GM12878 (cell line): ENCODE data around the gene TSPAN11. TPM values are rescaled to one million over a fixed set of nuclear protein-coding genes. Genes with fewer than 3 reads are reported as not detected.

Source experiments
- ATAC-seq: fragments of 200-7000 bp; cut with Tn5 transposase; 3 replicates; pipeline ENCODE4 v1.9.1; 2020; ENCODE audit warnings: mild to moderate bottlenecking, moderate library complexity
- BruUV-seq: library from RNA; stranded (reverse); fragments of 400-500 nt; replicated peaks from 2 replicates; lab custom pipeline; 2021; lab: Mats Ljungman, UMichigan
- CTCF ChIA-PET: fragments of 300-600 bp; sonication (Branson Sonifier 250); formaldehyde crosslinking; extraction: SDS; loops from one replicate; lab custom pipeline; 2021; ENCODE audit warnings: inconsistent platforms; lab: Yijun Ruan, JAX
- POLR2A ChIA-PET: fragments of 350-600 bp; formaldehyde crosslinking; extraction: SDS; loops from one replicate; lab custom pipeline; 2021; ENCODE audit warnings: inconsistent platforms; lab: Charles Lee
- RAD21 ChIA-PET: fragments of 300-600 bp; sonication (Branson Sonifier 250); formaldehyde crosslinking; loops from one replicate; lab custom pipeline; 2023; ENCODE audit warnings: antibody characterized with exemption; ENCODE audit not compliant: unreplicated experiment; lab: Charles Lee
- SMC1A ChIA-PET: fragments of 300-600 bp; sonication (Branson Sonifier 250); formaldehyde crosslinking; loops from one replicate; lab custom pipeline; 2023; ENCODE audit not compliant: unreplicated experiment, uncharacterized antibody; lab: Charles Lee
- DNase-seq: peaks from one replicate; pipeline ENCODE4 v3.0.0-alpha.2; 2011; ENCODE audit warnings: low read depth, low spot score
- FAIRE-seq: peaks from 3 replicates; lab custom pipeline; 2011; peaks lifted over from hg19 to GRCh38; lab: Jason Lieb, UNC
- H2AFZ ChIP-seq: 2 replicates; pipeline ENCODE4 v1.6.0; 2011; ENCODE audit warnings: low read depth, low read length, control low read depth; ENCODE audit not compliant: control insufficient read depth
- H3K27ac ChIP-seq: 2 replicates; pipeline ENCODE4 v1.5.1; 2011; ENCODE audit warnings: control low read depth; ENCODE audit not compliant: control insufficient read depth, insufficient read depth
- H3K27me3 ChIP-seq, 2 experiments: replicated peaks in 1 of 2; 2 replicates each; pipeline versions ENCODE4 v1.6.0 to v1.6.1; 2011; ENCODE audit warnings: low read length in 1 of 2; ENCODE audit not compliant: control insufficient read depth in 2 of 2, insufficient read depth in 2 of 2
- H3K36me3 ChIP-seq, 2 experiments: 2 replicates each; pipeline ENCODE4 v1.5.1; 2011; ENCODE audit warnings: low read length in 1 of 2; ENCODE audit not compliant: control insufficient read depth in 2 of 2, insufficient read depth in 2 of 2
- H3K4me1 ChIP-seq: 2 replicates; pipeline ENCODE4 v1.6.1; 2011; ENCODE audit warnings: mild to moderate bottlenecking, low read length, moderate library complexity, mixed read lengths; ENCODE audit not compliant: control insufficient read depth, insufficient read depth
- H3K4me2 ChIP-seq: 2 replicates; pipeline ENCODE4 v1.6.0; 2011; ENCODE audit warnings: control low read depth; ENCODE audit not compliant: control insufficient read depth, insufficient read depth
- H3K4me3 ChIP-seq: fragments of 200-600 bp; sonication (generic); 2 replicates; pipeline ENCODE4 v1.5.1; 2016
- H3K79me2 ChIP-seq: 2 replicates; pipeline ENCODE4 v1.6.0; 2011; ENCODE audit warnings: low read length; ENCODE audit not compliant: control insufficient read depth, insufficient read depth
- H3K9ac ChIP-seq: 2 replicates; pipeline ENCODE4 v1.8.0; 2011; ENCODE audit warnings: low read length, control low read depth, mixed read lengths; ENCODE audit not compliant: control insufficient read depth, insufficient read depth
- H3K9me3 ChIP-seq: replicated peaks from 3 replicates; pipeline ENCODE4 v1.5.1; 2011; ENCODE audit warnings: mild to moderate bottlenecking, low read length; ENCODE audit not compliant: control insufficient read depth, insufficient read depth
- H4K20me1 ChIP-seq: 2 replicates; pipeline ENCODE4 v1.6.0; 2011; ENCODE audit not compliant: control insufficient read depth, insufficient read depth
- ATF7 ChIP-seq: fragments of 450-650 bp; IDR thresholded peaks from 2 replicates; pipeline ENCODE4 v1.6.1; 2016; ENCODE audit warnings: low read depth, mild to moderate bottlenecking
- CHD2 ChIP-seq: IDR thresholded peaks from 2 replicates; pipeline ENCODE4 v1.6.1; 2011; ENCODE audit warnings: low read depth, low read length, improper control_type of control experiment, borderline replicate concordance
- FOXM1 ChIP-seq: IDR thresholded peaks from 2 replicates; pipeline ENCODE4 v1.6.1; 2012; ENCODE audit warnings: low read depth, mild to moderate bottlenecking, inconsistent platforms, low read length, moderate library complexity
- MTA3 ChIP-seq: IDR thresholded peaks from 2 replicates; pipeline ENCODE4 v1.6.1; 2012; ENCODE audit warnings: low read length, inconsistent platforms, borderline replicate concordance
- POLR2AphosphoS5 ChIP-seq: IDR thresholded peaks from 2 replicates; pipeline ENCODE4 v1.6.1; 2011; ENCODE audit warnings: mild to moderate bottlenecking, low read length, inconsistent platforms
- RFX5 ChIP-seq: IDR thresholded peaks from 2 replicates; pipeline ENCODE4 v1.6.1; 2011; ENCODE audit warnings: low read depth, low read length, improper control_type of control experiment
- SMAD1 ChIP-seq: fragments of 450-650 bp; IDR thresholded peaks from 2 replicates; pipeline ENCODE4 v1.6.1; 2018; ENCODE audit warnings: mild to moderate bottlenecking, low read depth; ENCODE audit not compliant: partially characterized antibody
- SP1 ChIP-seq: IDR thresholded peaks from one replicate; pipeline ENCODE4 v1.6.1; 2011; ENCODE audit warnings: low read depth, low read length
- TCF12 ChIP-seq: IDR thresholded peaks from 2 replicates; pipeline ENCODE4 v1.6.1; 2011; ENCODE audit warnings: low read depth, mild to moderate bottlenecking, low read length
- ZSCAN29 ChIP-seq: fragments of 450-650 bp; IDR thresholded peaks from 2 replicates; pipeline ENCODE4 v1.6.1; 2017; ENCODE audit warnings: mild to moderate bottlenecking, moderate library complexity
- WGBS: methylation state at CpG from one replicate; pipeline ENCODE4 v1.1.6; 2016; ENCODE audit warnings: low lambda C conversion rate; ENCODE audit not compliant: insufficient replicate concordance, insufficient coverage; ENCODE audit errors: missing lambda C conversion rate; 5-methylcytosine and 5-hydroxymethylcytosine counted together
- in situ Hi-C: fragments of 300-500 bp; cut with MboI; formaldehyde crosslinking; loops from 9 replicates; pipeline ENCODE4 v1.14.3; 2018; ENCODE audit warnings: mixed read lengths
- intact Hi-C: fragments of 100-400 bp; cut with micrococcal nuclease; formaldehyde crosslinking; loops from one replicate; pipeline ENCODE4 v1.14.2; 2022; ENCODE audit not compliant: unreplicated experiment
- polyA plus RNA-seq, 11 experiments: library from polyadenylated mRNA; depleted of rRNA in 4 of 11; unstranded in 6 of 11; stranded (reverse) in 5 of 11; fragments of >200 nt; fragmentation: Nextera tagmentation in 4 of 11; fragmentation: Illumina TruSeq in 1 of 11; extraction: Ambion mirVana in 4 of 11; extraction: Trizol in 1 of 11; gene quantifications; 1 replicate in 1 of 11; 2 replicates in 10 of 11; pipeline versions ENCODE4 v1.2.1 to v1.2.3, GENCODE V29; 2011 to 2016; ENCODE audit warnings: inconsistent platforms in 2 of 11, missing spikeins in 2 of 11, low read depth in 1 of 11
- total RNA-seq, 4 experiments: library from RNA; depleted of rRNA in 3 of 4; stranded (reverse); fragments of >200 nt in 3 of 4; fragmentation: Illumina TruSeq in 1 of 4; extraction: Trizol in 1 of 4; gene quantifications; 2 replicates each; pipeline versions ENCODE4 v1.2.1 to v1.2.3, GENCODE V29; 2013 to 2021
- TF ChIP-seq, protein P1 (sequence below): IDR thresholded peaks from 2 replicates; pipeline ENCODE4 v1.6.1; 2012; ENCODE audit warnings: low read depth, low read length, improper control_type of control experiment
- TF ChIP-seq, protein P2 (sequence below): fragments of 450-650 bp; IDR thresholded peaks from 2 replicates; pipeline ENCODE4 v1.6.1; 2018; ENCODE audit warnings: mild to moderate bottlenecking, low read depth, moderate library complexity; ENCODE audit not compliant: partially characterized antibody
- TF ChIP-seq, protein P3 (sequence below): IDR thresholded peaks from 2 replicates; pipeline ENCODE4 v1.6.1; 2012; ENCODE audit warnings: mild to moderate bottlenecking, low read depth, low read length

Gene TSPAN11
- total and polyA plus RNA-seq, 10 of the 15 experiments (the other 5 are each of a cell fraction or from before 2014, with no cell fraction given), result under 0.01 to 0.27 (median 0.04) TPM; not detected in 6

DNA sequence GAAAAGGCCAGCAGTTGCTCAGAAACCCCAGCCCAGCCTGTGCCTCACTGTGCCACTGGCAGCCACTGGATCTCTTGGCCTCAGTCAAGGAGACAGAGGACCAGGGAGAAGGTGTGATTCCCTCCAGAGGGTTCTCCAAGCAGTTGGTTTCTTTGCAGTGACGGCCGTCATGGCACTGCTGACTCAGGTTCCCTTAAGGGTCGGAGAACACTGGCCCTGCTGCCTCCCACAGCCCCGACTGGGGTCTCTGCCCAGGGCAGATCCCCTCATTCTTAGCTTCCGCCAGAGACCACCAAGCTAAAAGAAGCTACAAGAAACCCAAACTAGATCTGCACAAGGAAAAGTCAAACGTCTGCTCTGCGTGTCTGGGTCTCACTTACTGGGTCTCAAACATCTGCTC, 16.4 kb downstream of the TSPAN11 start:
- H3K9ac ChIP-seq, result no peak overlapping the region
- H3K4me2 ChIP-seq, result no peak overlapping the region
- H3K36me3 ChIP-seq, result no peaks in the 10 kb centered on the region
- H2AFZ ChIP-seq, result no peak overlapping the region
- 28% methylated on average over 7 of the region's 7 CpGs for WGBS
- TF ChIP-seq RFX5 (no peak), SMAD1 (no peak), SP1 (no peak), ZSCAN29 (no peak), MTA3 (no peak), ATF7 (no peak), CHD2 (no peak), TCF12 (no peak), POLR2AphosphoS5 (no peak), FOXM1 (no peak)
- TF ChIP-seq, protein P1, sequence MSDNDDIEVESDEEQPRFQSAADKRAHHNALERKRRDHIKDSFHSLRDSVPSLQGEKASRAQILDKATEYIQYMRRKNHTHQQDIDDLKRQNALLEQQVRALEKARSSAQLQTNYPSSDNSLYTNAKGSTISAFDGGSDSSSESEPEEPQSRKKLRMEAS, result no peak
- TF ChIP-seq, protein P2, sequence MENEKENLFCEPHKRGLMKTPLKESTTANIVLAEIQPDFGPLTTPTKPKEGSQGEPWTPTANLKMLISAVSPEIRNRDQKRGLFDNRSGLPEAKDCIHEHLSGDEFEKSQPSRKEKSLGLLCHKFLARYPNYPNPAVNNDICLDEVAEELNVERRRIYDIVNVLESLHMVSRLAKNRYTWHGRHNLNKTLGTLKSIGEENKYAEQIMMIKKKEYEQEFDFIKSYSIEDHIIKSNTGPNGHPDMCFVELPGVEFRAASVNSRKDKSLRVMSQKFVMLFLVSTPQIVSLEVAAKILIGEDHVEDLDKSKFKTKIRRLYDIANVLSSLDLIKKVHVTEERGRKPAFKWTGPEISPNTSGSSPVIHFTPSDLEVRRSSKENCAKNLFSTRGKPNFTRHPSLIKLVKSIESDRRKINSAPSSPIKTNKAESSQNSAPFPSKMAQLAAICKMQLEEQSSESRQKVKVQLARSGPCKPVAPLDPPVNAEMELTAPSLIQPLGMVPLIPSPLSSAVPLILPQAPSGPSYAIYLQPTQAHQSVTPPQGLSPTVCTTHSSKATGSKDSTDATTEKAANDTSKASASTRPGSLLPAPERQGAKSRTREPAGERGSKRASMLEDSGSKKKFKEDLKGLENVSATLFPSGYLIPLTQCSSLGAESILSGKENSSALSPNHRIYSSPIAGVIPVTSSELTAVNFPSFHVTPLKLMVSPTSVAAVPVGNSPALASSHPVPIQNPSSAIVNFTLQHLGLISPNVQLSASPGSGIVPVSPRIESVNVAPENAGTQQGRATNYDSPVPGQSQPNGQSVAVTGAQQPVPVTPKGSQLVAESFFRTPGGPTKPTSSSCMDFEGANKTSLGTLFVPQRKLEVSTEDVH, result no peak
- TF ChIP-seq, protein P3, sequence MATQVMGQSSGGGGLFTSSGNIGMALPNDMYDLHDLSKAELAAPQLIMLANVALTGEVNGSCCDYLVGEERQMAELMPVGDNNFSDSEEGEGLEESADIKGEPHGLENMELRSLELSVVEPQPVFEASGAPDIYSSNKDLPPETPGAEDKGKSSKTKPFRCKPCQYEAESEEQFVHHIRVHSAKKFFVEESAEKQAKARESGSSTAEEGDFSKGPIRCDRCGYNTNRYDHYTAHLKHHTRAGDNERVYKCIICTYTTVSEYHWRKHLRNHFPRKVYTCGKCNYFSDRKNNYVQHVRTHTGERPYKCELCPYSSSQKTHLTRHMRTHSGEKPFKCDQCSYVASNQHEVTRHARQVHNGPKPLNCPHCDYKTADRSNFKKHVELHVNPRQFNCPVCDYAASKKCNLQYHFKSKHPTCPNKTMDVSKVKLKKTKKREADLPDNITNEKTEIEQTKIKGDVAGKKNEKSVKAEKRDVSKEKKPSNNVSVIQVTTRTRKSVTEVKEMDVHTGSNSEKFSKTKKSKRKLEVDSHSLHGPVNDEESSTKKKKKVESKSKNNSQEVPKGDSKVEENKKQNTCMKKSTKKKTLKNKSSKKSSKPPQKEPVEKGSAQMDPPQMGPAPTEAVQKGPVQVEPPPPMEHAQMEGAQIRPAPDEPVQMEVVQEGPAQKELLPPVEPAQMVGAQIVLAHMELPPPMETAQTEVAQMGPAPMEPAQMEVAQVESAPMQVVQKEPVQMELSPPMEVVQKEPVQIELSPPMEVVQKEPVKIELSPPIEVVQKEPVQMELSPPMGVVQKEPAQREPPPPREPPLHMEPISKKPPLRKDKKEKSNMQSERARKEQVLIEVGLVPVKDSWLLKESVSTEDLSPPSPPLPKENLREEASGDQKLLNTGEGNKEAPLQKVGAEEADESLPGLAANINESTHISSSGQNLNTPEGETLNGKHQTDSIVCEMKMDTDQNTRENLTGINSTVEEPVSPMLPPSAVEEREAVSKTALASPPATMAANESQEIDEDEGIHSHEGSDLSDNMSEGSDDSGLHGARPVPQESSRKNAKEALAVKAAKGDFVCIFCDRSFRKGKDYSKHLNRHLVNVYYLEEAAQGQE, result no peak
- no TSS peak for BruUV-seq
- no peaks in the 10 kb centered on the region for H3K79me2 ChIP-seq
- no peaks in the 10 kb centered on the region for H3K4me1 ChIP-seq
- no peak for DNase-seq
- no peaks in the 10 kb centered on the region for H3K27me3 ChIP-seq
- H3K9me3 ChIP-seq, result peaks cover 2% of the 10 kb centered on the region; the same call in 2 of the 3 replicates
- no peak overlapping the region for H3K27ac ChIP-seq
- CTCF ChIA-PET, result no interaction called here
- POLR2A ChIA-PET, result no interaction called here
- in situ Hi-C loops, result no loop called here
- no peak overlapping the region for H3K4me3 ChIP-seq
- ATAC-seq, result no peak
- H4K20me1 ChIP-seq, result no peaks in the 10 kb centered on the region
- FAIRE-seq, result no peak
- SMC1A ChIA-PET, result no interaction called here
- RAD21 ChIA-PET, result no interaction called here
- intact Hi-C loops, result no loop called here
